ENCODE measurements around the gene CD207.

The CD207 gene

DNA sequence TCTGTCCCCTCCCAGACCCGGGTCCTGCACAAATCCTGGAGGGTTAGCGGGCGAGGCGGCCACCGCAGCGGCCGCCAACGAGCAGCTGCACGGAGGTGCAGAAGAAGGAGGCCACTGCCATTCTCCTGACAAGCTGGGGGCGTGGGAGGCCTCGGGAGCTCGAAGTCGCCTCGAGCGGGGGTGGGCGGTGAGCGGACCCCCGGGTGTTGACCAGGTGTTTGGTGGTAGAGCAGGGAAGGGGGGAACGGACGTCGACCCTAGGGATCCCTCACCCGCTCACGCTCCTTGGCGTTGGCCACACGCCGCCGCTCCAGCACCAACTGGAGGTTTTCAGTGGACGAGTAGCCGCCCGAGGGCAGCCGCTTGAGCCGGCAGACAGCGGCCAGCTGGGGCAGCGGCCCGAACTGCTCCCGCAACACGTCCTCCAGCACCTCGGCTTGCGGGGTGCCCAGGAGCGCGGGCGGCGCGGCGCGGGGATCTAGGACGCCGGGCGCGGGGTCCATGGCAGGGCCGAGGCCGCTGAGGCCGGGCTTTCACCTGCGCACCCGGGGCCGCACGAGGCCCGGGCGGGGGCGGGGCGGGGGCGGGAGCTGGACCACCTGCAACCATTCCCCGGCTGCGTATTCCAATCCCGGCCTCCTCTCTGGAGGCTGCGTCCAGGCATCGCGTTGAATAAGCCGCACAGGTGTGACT is 45.3 kb downstream of the CD207 start, which contains the start of gene FIGLA:
Gene FIGLA, minus strand, starts transcription at position 508 of the 693 bp plus-strand sequence. Its CDS starts 5 bp downstream, at position 503.
- DNase-seq = no peak

DNA sequence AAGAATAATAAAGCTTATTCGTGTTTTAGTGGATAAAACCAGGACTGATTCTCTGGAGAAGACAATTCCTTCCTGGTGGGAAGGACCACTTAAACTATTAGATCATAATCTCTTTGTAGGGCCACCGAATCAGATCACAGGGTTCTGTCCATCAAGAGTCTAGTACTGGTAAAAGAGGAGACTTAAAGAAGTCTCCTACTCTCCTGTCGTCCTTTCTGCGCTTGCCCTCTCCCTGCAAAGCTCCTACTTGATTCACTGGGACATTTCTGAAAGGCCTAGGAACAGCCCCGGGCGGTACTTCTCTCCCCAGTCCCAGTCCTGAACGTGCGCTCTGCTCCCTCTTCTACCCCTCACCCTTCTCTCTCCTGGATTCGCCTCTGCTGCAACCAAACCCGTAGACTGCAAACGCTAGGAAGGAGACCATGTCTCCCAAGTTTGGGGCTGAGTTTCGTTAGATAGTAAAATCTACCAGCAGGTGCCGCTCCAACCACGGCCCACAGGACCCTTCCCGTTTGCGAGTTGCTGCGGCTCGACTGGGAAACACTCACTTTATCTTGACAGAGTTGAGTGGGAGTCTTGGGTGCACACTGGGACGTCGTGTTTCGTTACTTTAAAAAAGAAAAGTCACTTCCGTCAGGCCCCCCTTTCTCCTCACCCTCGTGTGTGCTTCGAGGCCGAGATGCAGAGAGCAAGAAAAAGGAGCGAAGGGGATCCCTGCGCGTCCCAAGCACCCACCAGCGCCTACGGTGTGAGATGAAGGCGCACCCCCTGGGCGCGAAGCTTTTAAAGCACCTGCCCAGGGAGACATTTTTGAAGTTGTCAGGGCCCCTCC is 46.1 kb downstream of the CD207 start:
- peak; percentile 46 for DNase-seq

DNA sequence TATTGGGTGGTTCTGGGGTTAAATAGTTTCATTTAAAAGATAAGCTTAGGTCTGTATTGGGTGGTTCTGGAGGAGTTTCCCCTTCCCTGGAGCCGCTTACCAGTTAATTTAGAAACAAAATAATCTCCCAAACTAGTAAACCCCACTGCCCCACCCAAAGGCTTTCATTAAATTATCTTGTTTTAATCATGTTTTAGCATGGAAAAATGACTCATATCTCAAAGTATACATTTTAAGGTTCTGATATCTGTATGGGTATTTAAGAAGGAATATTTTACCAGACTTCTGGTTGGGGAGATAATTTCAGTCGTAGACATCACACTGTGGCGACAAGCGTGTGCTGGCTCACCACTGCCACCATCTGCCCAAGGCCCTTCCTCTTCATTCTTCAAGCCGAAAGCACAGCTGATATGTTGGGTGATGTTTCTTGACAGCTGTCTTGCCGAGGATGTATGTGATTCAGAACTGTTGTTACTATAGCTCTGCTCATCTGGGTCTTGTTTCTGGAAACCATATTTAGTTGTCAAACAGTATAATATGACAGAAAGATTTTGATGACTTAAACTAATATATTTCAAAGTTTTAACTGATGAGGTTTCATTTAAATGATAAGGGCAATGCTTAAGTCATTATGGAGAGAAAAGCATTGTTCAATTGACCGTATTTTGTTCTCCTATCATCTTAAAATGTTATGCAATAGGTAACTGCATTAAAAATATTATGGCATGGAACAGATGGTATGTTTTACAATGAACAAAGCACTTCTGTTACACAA is 50.3 kb downstream of the CD207 start:
- no peak for DNase-seq

DNA sequence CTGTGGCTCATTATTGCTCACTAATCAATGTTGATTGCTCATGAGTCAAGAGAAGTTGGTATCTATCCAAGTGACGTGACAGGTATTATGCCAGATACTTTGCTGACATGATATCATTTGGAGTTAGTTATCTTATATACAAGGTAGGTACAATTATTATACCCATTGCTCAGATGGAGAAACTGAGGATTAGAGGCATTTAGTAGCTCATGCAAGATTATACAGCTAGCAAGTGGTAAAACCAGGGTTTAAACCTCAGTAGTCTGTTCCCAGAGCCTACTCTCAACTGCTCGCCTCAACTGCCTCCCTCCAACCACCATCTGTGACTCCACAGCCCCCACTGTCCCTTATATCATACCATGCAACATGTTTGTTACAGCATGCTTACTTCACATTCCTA is 51.3 kb downstream of the CD207 start:
- DNase-seq = no peak

All from KG1 (cell line).